ENCODE data around the gene LTO1.
"Not testable (repeated sequence)": the region's sequence is repeated elsewhere in the genome, so short reads cannot be mapped to it uniquely, and the experiment has no call there.

The LTO1 gene

GRCh38 chr11:69630017-69630416 lies 45.1 kb downstream of the LTO1 start:
- DNase-seq = no peak

GRCh38 chr11:69627551-69627950 lies 47.6 kb downstream of the LTO1 start:
- DNase-seq = no peak

GRCh38 chr11:69625476-69625875 lies 49.7 kb downstream of the LTO1 start:
- DNase-seq = no peak

- no peak for DNase-seq
Observed at GRCh38 chr11:69624293-69624692, 50.9 kb downstream of the LTO1 start.

- not testable (repeated sequence) for DNase-seq
Observed at GRCh38 chr11:69622097-69622681, 53.0 kb downstream of the LTO1 start.

GRCh38 chr11:69620683-69621290 lies 54.4 kb downstream of the LTO1 start:
- DNase-seq = no peak

- no peak for DNase-seq
Observed at GRCh38 chr11:69618237-69618636, 56.9 kb downstream of the LTO1 start.

GRCh38 chr11:69617682-69618081 lies 57.5 kb downstream of the LTO1 start:
- no peak for DNase-seq

- no peak for DNase-seq
Observed at GRCh38 chr11:69617220-69617619, 57.9 kb downstream of the LTO1 start.
